ENCODE data around the gene REC8. TPM values are rescaled to one million over a fixed set of nuclear protein-coding genes. Genes with fewer than 3 reads are reported as not detected.
A peak's percentile ranks its signal among the peaks of the same experiment; 100 is the strongest.

The REC8 gene
- total RNA-seq, 1 experiment from 2014 or later = 6.1 TPM

DNA sequence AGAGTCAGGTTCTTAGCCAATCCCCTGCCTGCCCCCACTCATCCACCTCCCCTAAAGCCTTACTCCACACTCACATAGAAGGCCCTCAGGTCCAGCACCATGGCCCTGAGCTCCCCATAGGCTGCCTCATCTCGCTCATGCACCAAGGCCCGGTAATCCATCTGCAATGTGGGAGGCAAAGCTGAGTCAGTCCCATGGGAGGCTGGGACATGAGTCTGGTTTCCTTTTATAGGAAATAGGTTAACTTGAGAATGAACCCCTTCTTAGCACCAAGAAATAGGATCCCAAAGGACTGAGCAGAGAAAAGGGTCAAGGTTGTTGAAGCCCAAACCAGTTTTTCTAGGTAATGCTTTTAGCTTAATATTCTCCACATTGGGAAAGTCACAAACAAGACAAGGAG lies 28.4 kb upstream of the REC8 start:
- Mint-ChIP-seq H3K27ac (ENCODE audit: low read depth, unreplicated experiment) (no peak overlapping the region), H3K36me3 (ENCODE audit: insufficient read depth, unreplicated experiment) (peaks cover 27% of the 10 kb centered on the region), H3K4me1 (ENCODE audit: insufficient read depth, unreplicated experiment) (peaks cover 11% of the 10 kb centered on the region), H3K27me3 (ENCODE audit: insufficient read depth, unreplicated experiment) (no peaks in the 10 kb centered on the region), H3K4me3 (ENCODE audit: unreplicated experiment) (no peak overlapping the region), H3K9me3 (ENCODE audit: unreplicated experiment) (no peaks in the 10 kb centered on the region)
- POLR2A ChIA-PET = interaction anchor here (0.7 to 5.7 kb wide), 4 partner anchors 8 to 52 kb away, joined by 3 to 41 read pairs (median 6); partner anchors contain the start of genes DCAF11, NRL, PSME1 and TM9SF1
- intact Hi-C loops (cut with micrococcal nuclease) = no loop called here
- no peak for DNase-seq (ENCODE audit: unreplicated experiment)
- BruUV-seq (replicated peaks) = no TSS peak
- TF ChIP-seq, protein P1, sequence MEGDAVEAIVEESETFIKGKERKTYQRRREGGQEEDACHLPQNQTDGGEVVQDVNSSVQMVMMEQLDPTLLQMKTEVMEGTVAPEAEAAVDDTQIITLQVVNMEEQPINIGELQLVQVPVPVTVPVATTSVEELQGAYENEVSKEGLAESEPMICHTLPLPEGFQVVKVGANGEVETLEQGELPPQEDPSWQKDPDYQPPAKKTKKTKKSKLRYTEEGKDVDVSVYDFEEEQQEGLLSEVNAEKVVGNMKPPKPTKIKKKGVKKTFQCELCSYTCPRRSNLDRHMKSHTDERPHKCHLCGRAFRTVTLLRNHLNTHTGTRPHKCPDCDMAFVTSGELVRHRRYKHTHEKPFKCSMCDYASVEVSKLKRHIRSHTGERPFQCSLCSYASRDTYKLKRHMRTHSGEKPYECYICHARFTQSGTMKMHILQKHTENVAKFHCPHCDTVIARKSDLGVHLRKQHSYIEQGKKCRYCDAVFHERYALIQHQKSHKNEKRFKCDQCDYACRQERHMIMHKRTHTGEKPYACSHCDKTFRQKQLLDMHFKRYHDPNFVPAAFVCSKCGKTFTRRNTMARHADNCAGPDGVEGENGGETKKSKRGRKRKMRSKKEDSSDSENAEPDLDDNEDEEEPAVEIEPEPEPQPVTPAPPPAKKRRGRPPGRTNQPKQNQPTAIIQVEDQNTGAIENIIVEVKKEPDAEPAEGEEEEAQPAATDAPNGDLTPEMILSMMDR (IDR thresholded peaks at IDR 0.05; ENCODE audit: unreplicated experiment) = no peak
- CTCF ChIA-PET = interaction anchor here (1.2 to 10.3 kb wide), 2 partner anchors 17 to 35 kb away, joined by 3 to 141 read pairs; partner anchors contain the start of gene IRF9

DNA sequence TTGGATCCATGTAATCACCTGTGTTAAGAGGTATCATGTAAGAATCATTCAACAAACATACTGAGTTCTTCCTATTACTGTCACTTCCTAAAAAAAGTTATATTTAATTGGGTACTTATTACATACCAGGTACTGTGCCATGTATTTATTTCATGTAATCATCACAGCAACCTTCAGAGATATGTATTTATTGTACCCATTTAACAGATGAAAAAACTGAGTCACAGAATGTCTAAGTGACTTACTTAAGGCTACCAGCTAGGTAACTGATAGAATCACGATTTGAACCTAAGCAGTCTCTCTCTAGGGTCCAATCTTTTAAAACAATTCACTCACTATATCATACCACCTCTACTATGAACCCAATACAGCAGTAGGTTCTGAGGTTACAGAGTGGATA lies 27.4 kb upstream of the REC8 start:
- CTCF ChIA-PET = interaction anchor here (0.6 to 10.3 kb wide), 3 partner anchors 16 to 287 kb away, joined by 3 to 141 read pairs (median 4); partner anchors contain the start of gene IRF9

DNA sequence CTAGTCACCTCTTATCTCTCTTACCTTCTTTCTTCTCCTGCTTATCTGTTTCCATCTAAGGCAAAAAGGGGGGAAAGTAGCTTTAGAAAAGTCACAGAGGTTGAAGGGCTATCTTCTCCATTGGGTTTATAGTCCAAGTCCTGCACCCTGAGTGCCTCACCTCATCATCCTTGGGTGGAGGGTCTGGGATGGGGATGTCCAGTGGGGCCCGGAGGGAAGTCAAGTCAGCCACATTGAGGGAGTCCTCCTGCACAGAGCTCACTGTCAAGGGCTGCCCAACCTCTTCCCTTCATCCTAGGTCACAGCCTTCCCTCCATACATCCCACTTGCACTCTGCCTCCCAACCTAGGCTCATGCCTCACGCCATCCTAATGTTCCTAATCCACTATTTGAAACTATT lies 26.7 kb upstream of the REC8 start:
- intact Hi-C loops (cut with micrococcal nuclease) = no loop called here
- BruUV-seq (replicated peaks) = no TSS peak
- TF ChIP-seq, protein P1 (IDR thresholded peaks at IDR 0.05; ENCODE audit: unreplicated experiment) = no peak
- H3K9me3 Mint-ChIP-seq (ENCODE audit: unreplicated experiment) = no peaks in the 10 kb centered on the region
- H3K27me3 Mint-ChIP-seq (ENCODE audit: insufficient read depth, unreplicated experiment) = no peaks in the 10 kb centered on the region
- H3K36me3 Mint-ChIP-seq (ENCODE audit: insufficient read depth, unreplicated experiment) = peaks cover 28% of the 10 kb centered on the region
- H3K4me3 Mint-ChIP-seq (ENCODE audit: unreplicated experiment) = peak overlapping the region; percentile 98
- ChIA-PET CTCF (interaction anchor here (0.6 to 10.3 kb wide), 6 partner anchors 9 to 286 kb away, joined by 3 to 141 read pairs (median 4); partner anchors contain the start of genes CARMIL3, IRF9, PCK2 and PSME1), POLR2A (interaction anchor here (0.6 to 5.7 kb wide), 13 partner anchors 8 to 843 kb away, joined by 3 to 114 read pairs (median 5); partner anchors contain the start of genes DCAF11, GMPR2, IPO4 and NEDD8)
- H3K27ac Mint-ChIP-seq (ENCODE audit: low read depth, unreplicated experiment) = peak overlapping the region; percentile 7
- peaks cover 5% of the 10 kb centered on the region for H3K4me1 Mint-ChIP-seq (ENCODE audit: insufficient read depth, unreplicated experiment)
- DNase-seq (ENCODE audit: unreplicated experiment) = no peak

More for the DNA sequence above, 27.4 kb upstream of the REC8 start:
- Mint-ChIP-seq H3K27ac (ENCODE audit: low read depth, unreplicated experiment) (peak overlapping the region; percentile 7), H3K9me3 (ENCODE audit: unreplicated experiment) (no peaks in the 10 kb centered on the region), H3K27me3 (ENCODE audit: insufficient read depth, unreplicated experiment) (no peaks in the 10 kb centered on the region), H3K36me3 (ENCODE audit: insufficient read depth, unreplicated experiment) (peaks cover 27% of the 10 kb centered on the region), H3K4me1 (ENCODE audit: insufficient read depth, unreplicated experiment) (peaks cover 7% of the 10 kb centered on the region), H3K4me3 (ENCODE audit: unreplicated experiment) (no peak overlapping the region)
- no peak for DNase-seq (ENCODE audit: unreplicated experiment)
- TF ChIP-seq, protein P1 (IDR thresholded peaks at IDR 0.05; ENCODE audit: unreplicated experiment) = no peak
- intact Hi-C loops (cut with micrococcal nuclease) = no loop called here
- POLR2A ChIA-PET = interaction anchor here (0.9 to 5.7 kb wide), 4 partner anchors 9 to 45 kb away, joined by 3 to 41 read pairs (median 6); partner anchors contain the start of genes DCAF11, NRL and PSME1
- no TSS peak for BruUV-seq (replicated peaks)

DNA sequence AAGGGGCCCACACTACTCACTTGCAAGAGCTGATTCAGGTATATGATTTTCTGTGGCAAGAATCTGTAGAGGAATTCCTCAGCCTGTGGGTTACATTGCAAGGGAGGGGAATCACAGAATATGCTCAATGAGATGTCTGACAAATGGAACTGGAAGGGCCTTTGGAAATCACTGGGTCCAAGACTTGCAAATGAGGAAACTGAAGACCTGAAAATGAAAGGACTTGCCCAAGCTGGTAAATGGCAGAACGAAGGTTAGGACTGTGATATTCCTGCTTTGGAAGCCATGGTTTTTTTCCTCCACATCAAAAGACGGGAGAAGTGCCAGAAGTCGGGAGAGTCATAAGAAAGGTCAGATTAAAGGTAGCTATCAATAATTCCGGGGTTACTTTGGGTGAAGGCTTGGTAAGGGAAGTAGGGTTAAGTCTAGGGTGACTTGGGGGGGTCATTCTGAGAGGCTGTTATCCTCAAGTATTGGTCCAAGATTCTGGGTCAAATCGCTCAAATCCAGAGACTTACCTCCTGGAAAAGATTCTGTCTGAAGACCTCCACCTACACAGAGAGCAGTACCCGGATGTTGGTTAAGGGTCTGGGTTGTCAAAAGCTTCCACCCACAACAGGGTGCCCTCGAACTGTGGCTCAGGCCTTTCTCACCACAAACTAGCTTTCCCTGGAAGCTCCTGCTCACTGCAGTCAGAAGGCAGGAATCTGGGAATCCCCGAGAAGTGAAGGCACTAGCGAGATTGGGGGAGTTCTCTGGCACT lies 26.0 kb upstream of the REC8 start:
- TF ChIP-seq, protein P1 (IDR thresholded peaks at IDR 0.05; ENCODE audit: unreplicated experiment) = no peak
- ChIA-PET CTCF (interaction anchor here (0.5 to 10.3 kb wide), 11 partner anchors 10 to 584 kb away, joined by 3 to 141 read pairs (median 4); partner anchors contain the start of genes CARMIL3, DCAF11, IRF9 and NRL), POLR2A (interaction anchor here (0.5 to 5.7 kb wide), 23 partner anchors 9 to 1004 kb away, joined by 3 to 114 read pairs (median 4); partner anchors contain the start of genes CHMP4A, DCAF11, GMPR2 and IPO4)
- Mint-ChIP-seq H3K27ac (ENCODE audit: low read depth, unreplicated experiment) (peak overlapping the region; percentile 61), H3K36me3 (ENCODE audit: insufficient read depth, unreplicated experiment) (peaks cover 32% of the 10 kb centered on the region), H3K9me3 (ENCODE audit: unreplicated experiment) (no peaks in the 10 kb centered on the region), H3K27me3 (ENCODE audit: insufficient read depth, unreplicated experiment) (no peaks in the 10 kb centered on the region), H3K4me1 (ENCODE audit: insufficient read depth, unreplicated experiment) (peaks cover 5% of the 10 kb centered on the region), H3K4me3 (ENCODE audit: unreplicated experiment) (peak overlapping the region; percentile 98)
- no peak for DNase-seq (ENCODE audit: unreplicated experiment)
- intact Hi-C loops (cut with micrococcal nuclease) = loop anchor here (2.0 kb wide), 4 partner anchors 15 to 131 kb away; partner anchors contain the start of genes DCAF11, IRF9, NRL and PCK2
- BruUV-seq (replicated peaks) = no TSS peak
